Measurements from ENCODE around the gene EDAR.
A peak's percentile ranks its signal among the peaks of the same experiment; 100 is the strongest.

EDAR gene

DNA sequence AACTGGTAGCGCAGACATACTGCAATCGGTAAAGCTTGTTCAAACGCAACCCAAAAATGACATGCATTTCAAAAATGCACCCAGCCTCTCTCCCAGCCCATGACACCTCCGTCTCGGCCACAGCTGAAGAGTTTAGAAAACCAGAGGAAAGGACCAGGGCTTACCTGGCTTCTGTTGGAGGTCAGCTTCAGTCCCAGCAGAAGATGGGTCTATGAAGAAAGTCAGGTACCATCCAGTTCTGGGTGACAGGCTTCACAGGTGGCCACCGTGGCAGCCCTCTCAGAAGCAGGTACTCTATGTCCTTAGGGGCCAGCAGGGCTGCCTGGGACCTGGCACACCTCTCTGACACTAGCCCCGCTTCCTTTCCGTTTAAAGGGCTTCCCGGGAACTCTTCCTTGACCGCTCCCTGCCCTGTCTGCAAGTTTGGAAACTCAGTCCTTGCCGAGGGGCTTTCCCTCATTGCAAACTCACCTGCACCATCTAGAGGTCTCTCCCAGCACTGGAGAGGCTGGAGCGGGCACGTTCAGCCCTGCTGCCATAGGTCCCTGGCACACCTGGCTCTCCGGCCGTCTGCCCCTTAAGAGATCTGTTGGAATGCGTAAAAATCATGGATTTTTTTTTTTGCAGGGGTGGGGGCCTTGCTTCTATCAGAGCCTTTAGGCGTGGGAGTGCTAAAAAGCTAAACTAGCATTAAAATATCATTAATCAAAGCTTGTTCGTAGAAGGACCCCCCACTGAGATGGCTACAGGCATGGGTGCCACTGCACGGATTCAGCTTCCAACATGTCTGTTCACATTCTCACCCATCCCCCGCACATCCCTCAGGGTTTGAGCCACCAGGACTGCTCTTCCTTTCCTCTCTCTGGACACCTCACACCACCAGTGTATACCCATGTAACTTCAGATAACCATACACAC, at the start of gene EDAR:
Gene EDAR (minus strand): TSS at position 425 of the 918 bp plus-strand sequence. CDS start 58,206 bp downstream, outside the sequence.
- DNase-seq, result peak; percentile 78

DNA sequence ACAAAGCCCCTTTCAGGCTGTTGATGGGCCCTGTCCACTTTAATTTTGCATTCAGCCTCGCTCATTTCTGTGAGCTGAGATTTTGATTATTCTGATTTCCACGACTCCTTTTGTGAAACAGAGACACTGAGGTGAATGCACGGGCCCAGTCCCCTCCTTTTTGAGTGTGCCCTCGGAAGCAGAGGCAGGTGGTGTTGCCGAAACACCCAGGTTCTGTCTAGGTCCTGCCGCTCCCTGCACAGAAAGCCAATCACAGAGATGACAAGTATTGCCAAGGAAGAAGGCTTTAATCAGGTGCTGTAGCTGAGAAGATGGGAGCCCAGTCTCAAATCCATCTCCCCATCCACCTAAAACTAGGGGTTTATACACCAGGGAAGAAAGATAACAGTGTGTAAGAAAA, 44.2 kb upstream of the EDAR start:
- DNase-seq, result peak; percentile 55

GRCh38 chr2:109032229-109032820, 43.3 kb upstream of the EDAR start:
- DNase-seq, result no peak

- peak; percentile 85 for DNase-seq
Observed at GRCh38 chr2:109031476-109032228, 42.6 kb upstream of the EDAR start.

DNA sequence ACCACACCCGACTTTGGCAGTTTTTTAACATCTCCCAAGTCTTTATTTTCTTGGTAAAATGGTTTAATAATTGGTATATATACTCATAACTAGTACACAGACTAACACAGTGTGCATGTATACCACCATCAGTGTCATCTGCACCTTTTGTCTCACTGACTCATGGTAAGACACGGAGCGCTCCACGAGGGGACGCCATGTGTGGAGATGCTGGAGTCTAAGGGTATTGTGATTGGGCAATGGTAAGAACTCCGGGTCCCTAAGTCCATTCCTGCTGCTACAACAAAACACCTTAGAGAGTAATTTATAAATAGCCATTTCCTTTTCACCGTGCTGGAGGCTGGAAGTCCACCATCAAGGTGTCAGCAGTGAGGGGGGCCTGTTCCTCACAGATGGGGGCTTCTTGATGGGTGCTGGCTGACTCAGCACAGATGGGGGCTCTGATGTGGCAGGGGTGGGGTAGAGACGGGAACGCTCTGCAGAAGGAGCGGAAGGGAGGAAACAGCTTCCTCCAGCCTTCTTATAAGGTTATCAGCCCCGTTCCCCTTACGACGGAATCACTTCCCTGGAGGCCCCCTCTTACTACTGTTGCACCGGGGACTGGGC, 42.0 kb upstream of the EDAR start:
- DNase-seq, result no peak

DNA sequence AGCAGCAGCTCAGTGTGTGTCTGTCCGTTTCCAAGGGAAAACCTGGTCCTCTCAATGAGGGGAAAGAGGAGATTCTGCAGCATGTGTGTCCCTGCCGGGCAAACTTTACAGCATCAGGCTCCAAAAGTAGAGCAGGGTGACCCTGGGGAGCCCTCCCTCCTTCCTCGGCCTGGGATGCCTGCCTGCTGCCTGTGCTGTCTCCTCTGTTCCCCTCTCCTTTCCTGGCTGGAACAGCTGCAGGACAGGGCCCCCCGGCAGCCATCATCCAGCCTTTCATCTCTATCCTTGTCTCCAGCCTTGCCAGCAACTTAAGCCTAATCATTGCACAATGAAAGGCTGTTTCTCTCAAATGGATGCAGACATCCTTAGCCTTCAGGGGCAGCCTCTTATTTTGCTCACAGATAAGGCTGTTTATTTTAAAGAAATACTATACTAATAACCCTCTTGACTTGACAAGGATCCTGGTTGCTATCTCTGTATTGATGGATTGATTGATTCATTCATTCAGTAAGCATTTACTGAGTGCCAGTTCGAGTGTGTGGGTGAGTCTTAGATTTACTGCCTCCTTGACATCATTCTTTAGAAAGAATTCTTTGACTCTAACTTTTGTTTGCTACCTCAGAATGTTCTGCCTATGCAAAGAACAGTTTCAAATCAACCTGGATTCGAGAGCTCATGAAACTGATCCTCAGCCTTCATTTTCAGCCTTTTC, 40.6 kb upstream of the EDAR start:
- DNase-seq, result no peak

GRCh38 chr2:109028738-109029489, 39.9 kb upstream of the EDAR start:
- DNase-seq, result no peak

GRCh38 chr2:109028277-109028676, 39.3 kb upstream of the EDAR start:
- DNase-seq, result no peak

DNA sequence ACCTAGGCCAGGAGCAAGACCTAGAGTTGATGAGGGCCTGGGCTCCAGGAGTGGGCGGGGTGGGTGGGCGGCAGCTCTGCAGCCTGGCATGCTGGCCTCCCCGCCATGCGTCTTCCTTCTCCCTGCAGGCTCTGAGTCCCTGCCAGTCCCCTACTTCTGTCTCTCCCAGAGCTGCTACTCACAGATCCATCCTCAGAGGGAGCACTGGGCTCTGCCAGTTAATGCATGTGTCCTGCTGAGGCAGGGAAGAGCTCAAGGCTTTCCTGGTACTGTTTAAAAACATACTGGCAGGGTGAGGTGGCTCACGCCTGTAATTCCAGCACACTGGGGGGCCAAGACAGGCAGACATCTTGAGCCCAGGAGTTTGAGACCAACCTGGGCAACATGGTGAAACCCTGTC, 38.7 kb upstream of the EDAR start:
- no peak for DNase-seq

DNA sequence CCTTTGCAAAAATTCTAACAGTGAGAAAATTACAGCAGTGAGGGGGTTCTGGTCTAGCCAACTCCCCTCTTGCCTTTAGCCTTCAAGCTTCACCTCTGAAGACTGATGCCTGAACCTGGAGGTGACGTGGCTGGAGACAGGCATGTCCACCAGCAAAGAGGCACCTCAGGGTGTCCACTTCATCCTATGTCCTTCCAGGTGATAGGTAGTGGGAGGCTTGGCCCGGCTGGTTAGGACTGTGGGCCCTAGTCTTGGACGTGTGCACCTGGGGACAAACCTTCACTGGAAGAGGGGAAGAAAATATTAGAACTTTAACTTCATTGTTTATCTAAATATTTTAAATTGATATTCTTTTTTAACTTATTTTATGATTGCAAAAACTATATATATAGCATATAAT, 35.5 kb upstream of the EDAR start:
- DNase-seq, result no peak

- no peak for DNase-seq
Observed at GRCh38 chr2:109021895-109022300, 32.9 kb upstream of the EDAR start.

- DNase-seq, result no peak
Observed at GRCh38 chr2:109020217-109020637, 31.2 kb upstream of the EDAR start.

- no peak for DNase-seq
Observed at GRCh38 chr2:109018452-109018851, 29.4 kb upstream of the EDAR start.

- no peak for DNase-seq
Observed at GRCh38 chr2:109017017-109017416, 28.0 kb upstream of the EDAR start.

GRCh38 chr2:109016376-109016775, 27.4 kb upstream of the EDAR start:
- no peak for DNase-seq

- DNase-seq, result no peak
Observed at GRCh38 chr2:109014476-109014875, 25.5 kb upstream of the EDAR start.

GRCh38 chr2:109013051-109013450, 24.0 kb upstream of the EDAR start:
- no peak for DNase-seq

DNA sequence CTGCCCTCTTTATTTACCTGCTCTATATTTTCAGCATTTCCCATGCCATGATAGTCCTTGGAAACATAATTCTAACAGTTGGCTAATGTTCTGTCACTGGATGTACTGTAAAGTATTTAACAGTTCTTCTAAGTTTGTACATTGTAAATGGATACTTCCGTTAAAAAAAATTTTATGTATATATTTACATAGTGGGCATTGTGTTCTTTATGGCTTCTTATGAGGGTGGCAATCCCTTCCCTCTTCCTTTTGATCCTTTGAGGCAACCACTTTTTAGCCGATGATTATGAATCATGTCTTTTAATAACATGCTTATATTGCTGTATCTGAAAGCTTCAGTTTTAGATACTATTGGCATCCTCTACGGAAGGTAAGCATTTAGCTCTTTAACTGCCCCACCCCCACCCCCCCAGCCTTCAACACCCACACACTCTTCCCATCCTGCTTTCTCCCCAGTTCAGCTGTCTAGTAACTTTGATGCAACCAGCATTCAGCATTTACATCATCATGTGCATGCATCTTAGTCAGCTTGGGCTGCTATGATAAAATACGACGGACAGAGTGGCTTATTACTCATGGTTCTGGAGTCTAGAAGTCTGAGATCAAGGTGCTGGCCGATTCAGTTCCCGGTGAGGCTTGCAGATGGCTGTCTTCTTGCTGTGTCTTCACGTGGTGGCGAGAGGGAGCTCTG, 21.0 kb upstream of the EDAR start:
- DNase-seq, result no peak

DNA sequence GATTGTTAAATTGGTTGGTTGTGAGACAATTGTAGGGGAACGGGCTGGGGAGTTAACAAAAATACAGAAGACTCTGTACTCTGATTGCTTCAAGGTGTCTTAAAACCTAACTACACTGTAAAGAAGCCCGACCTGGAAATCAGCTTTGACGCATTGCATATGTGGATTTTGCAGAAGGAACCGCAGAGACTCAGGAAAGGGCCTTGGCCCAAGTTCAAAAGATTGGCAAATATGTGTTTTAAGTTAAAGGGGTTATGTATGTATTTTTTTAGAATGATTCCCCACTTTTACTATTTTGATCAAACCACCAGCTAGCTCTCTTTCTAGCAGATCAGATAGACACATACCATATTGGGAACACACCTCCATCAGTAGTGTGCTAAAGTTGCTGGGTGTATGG, 18.0 kb upstream of the EDAR start:
- no peak for DNase-seq

- DNase-seq, result no peak
Observed at GRCh38 chr2:109005686-109006204, 16.7 kb upstream of the EDAR start.

DNA sequence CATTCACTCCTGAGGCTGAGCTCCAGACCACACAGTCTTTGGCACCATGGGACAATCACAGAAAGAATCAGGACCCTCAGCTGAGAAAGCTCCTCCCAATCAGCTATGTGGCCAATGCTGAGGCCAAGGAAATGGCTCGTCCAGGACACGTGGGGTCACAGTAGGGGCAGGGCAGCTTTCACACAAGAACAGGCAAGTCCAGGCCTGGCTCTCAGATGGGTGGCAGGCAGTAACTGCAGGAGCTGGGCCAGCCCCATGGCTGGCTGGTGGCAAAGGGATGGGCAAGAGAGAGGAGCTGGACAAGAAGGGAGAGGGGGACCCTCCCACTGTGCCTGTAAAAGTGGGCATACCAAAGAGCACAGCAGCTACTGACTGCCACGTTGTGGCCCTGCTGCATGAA, 12.2 kb upstream of the EDAR start:
- DNase-seq, result no peak
